DOHH2 (cell line): ENCODE results near the gene SERPINH1.

Experiments
- CTCF ChIP-seq: fragments of 200-600 bp; sonication (generic); IDR thresholded peaks from one replicate; pipeline ENCODE4 v1.5.1; 2014; ENCODE audit warnings: antibody characterized with exemption, mild to moderate bottlenecking, low read depth, low read length; ENCODE audit not compliant: poor library complexity, severe bottlenecking
- EZH2phosphoT487 ChIP-seq: fragments of 200-600 bp; sonication (generic); IDR thresholded peaks from 2 replicates; pipeline ENCODE4 v1.6.1; 2017; ENCODE audit warnings: borderline replicate concordance, mild to moderate bottlenecking, antibody characterized with exemption, low read length, moderate library complexity, mixed read lengths

GRCh38 chr11:75548595-75549272, 13.3 kb upstream of the SERPINH1 start:
- TF ChIP-seq CTCF (no peak), EZH2phosphoT487 (no peak)
